ENCODE measurements around the gene PRKAG1.
"Not testable (repeated sequence)": the region's sequence is repeated elsewhere in the genome, so short reads cannot be mapped to it uniquely, and the experiment has no call there.

- not testable (repeated sequence) for TF ChIP-seq POLR2A (IDR thresholded peaks at IDR 0.05; ENCODE audit: low read depth); POLR2AphosphoS5 (IDR thresholded peaks at IDR 0.05); EP300 (IDR thresholded peaks at IDR 0.05)
- TF ChIP-seq, protein P1, sequence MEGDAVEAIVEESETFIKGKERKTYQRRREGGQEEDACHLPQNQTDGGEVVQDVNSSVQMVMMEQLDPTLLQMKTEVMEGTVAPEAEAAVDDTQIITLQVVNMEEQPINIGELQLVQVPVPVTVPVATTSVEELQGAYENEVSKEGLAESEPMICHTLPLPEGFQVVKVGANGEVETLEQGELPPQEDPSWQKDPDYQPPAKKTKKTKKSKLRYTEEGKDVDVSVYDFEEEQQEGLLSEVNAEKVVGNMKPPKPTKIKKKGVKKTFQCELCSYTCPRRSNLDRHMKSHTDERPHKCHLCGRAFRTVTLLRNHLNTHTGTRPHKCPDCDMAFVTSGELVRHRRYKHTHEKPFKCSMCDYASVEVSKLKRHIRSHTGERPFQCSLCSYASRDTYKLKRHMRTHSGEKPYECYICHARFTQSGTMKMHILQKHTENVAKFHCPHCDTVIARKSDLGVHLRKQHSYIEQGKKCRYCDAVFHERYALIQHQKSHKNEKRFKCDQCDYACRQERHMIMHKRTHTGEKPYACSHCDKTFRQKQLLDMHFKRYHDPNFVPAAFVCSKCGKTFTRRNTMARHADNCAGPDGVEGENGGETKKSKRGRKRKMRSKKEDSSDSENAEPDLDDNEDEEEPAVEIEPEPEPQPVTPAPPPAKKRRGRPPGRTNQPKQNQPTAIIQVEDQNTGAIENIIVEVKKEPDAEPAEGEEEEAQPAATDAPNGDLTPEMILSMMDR (IDR thresholded peaks at IDR 0.05): not testable (repeated sequence)
Measured at GRCh38 chr12:49061916-49062315, 43.3 kb upstream of the PRKAG1 start.
